Natural killer cell (primary cell): ENCODE measurements around the gene GARIN5A. TPM values are rescaled to one million over a fixed set of nuclear protein-coding genes. Genes with fewer than 3 reads are reported as not detected.

Experiments used
- ATAC-seq, 3 donors: fragments of 150-1000 bp in 2 of 3; fragments of 200-7000 bp in 1 of 3; cut with Tn5 transposase; 1 replicate in 1 of 3; 2 replicates in 2 of 3; pipeline ENCODE4 v1.10.0; 2021; ENCODE audit warnings: mild to moderate bottlenecking in 2 of 3, moderate library complexity in 2 of 3
- DNase-seq, 2 donors: peaks; one replicate each; pipeline versions ENCODE4 v3.0.0 to v3.0.0-alpha.2; 2013 to 2021; ENCODE audit warnings: mixed read lengths in 1 of 2
- H3K27ac ChIP-seq: one replicate; pipeline ENCODE4 v1.5.1; 2013; ENCODE audit warnings: mild to moderate bottlenecking, low read length
- H3K27me3 ChIP-seq: one replicate; pipeline ENCODE4 v1.6.1; 2013; ENCODE audit warnings: low read length; ENCODE audit not compliant: control insufficient read depth, insufficient read depth
- H3K36me3 ChIP-seq: one replicate; pipeline ENCODE4 v1.6.1; 2013; ENCODE audit warnings: low read length; ENCODE audit not compliant: control insufficient read depth, insufficient read depth
- H3K4me1 ChIP-seq: one replicate; pipeline ENCODE4 v1.6.1; 2013; ENCODE audit warnings: low read length; ENCODE audit not compliant: control insufficient read depth, insufficient read depth
- H3K4me3 ChIP-seq: one replicate; pipeline ENCODE4 v1.5.1; 2013; ENCODE audit warnings: low read length
- H3K9me3 ChIP-seq: one replicate; pipeline ENCODE4 v1.6.1; 2013; ENCODE audit warnings: low read length; ENCODE audit not compliant: control insufficient read depth, insufficient read depth
- H3K27ac Mint-ChIP-seq, 2 donors: one replicate each; pipeline ENCODE4 v1.8.0; 2022; ENCODE audit warnings: mild to moderate bottlenecking in 2 of 2, mixed read lengths in 2 of 2, moderate library complexity in 1 of 2
- H3K27me3 Mint-ChIP-seq, 2 donors: one replicate each; pipeline ENCODE4 v1.8.0; 2022; ENCODE audit warnings: low read depth in 2 of 2, mixed read lengths in 2 of 2
- H3K36me3 Mint-ChIP-seq: one replicate; pipeline ENCODE4 v1.8.0; 2022; ENCODE audit warnings: mixed read lengths
- H3K4me1 Mint-ChIP-seq, 2 donors: one replicate each; pipeline ENCODE4 v1.8.0; 2022; ENCODE audit warnings: mixed read lengths in 2 of 2
- H3K4me3 Mint-ChIP-seq: one replicate; pipeline ENCODE4 v1.8.0; 2022; ENCODE audit warnings: mild to moderate bottlenecking, moderate library complexity, mixed read lengths
- H3K9me3 Mint-ChIP-seq, 2 donors: one replicate each; pipeline ENCODE4 v1.8.0; 2022; ENCODE audit warnings: mixed read lengths in 2 of 2
- WGBS: methylation state at CpG from one replicate; pipeline ENCODE4 v1.1.7; 2013; ENCODE audit warnings: missing lambda C conversion rate; ENCODE audit not compliant: insufficient coverage; 5-methylcytosine and 5-hydroxymethylcytosine counted together
- intact Hi-C: fragments of 100-400 bp; cut with micrococcal nuclease; formaldehyde crosslinking; loops from one replicate; pipeline ENCODE4 v1.14.2; 2022
- total RNA-seq, 4 donors: library from RNA; stranded (reverse); fragments of 120-200 nt in 1 of 4; gene quantifications; one replicate each; pipeline versions ENCODE4 v1.2.3 to v1.2.4, GENCODE V29; 2013 to 2022
- TF ChIP-seq, protein P1 (sequence below): fragments of 200-600 bp; IDR thresholded peaks from one replicate; pipeline ENCODE4 v1.8.0; 2022; ENCODE audit warnings: antibody characterized with exemption

GARIN5A gene
- total RNA-seq, 3 donors from 2014 or later (not counting 1 experiment from before 2014, with no cell fraction given), result 0.59 TPM; not detected in 2

DNA sequence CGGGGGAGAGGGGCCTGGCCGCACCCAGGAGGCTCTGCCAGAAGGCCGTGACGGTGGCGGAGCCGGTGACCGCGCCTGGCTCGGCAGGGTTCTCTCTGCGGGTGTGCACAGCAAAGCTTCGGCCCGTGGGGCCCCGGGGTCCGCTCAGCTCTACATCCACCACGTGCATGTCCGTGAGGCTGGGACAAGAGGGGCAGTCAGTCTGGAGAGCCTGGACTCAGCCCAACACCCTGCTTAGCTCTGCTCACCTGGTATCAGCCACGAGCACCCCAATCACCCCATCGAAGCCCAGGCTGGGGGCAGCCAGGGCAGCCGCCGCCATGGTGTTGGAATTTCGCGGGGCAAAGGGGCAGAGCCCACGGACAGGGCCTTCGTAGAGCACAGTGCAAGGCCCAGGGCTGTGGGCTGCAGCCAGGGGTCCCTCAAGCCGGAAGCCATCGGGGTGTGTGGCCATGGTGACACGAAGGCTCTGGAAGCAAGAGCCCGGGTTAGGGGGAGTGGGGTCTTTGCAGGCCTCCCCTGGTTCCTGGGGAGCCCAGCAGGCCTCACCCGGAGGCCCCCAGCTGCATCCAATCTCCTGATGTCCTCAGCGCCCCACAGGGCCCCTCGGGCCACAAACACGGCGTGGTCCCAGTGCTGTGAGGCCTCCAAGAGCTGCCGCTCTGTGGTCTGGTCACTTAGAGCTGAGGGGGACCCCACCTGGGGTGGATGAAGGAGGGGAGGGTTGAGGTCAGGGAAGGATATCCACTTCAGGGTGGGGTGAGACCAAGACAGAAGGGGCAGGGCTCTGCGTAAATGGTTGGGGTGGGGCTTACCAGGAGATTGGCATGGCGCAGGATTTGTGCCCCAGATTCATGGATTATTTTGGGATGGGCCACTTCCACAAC lies 35.7 kb upstream of the GARIN5A start:
- H3K27me3 ChIP-seq, result no peaks in the 10 kb centered on the region

DNA sequence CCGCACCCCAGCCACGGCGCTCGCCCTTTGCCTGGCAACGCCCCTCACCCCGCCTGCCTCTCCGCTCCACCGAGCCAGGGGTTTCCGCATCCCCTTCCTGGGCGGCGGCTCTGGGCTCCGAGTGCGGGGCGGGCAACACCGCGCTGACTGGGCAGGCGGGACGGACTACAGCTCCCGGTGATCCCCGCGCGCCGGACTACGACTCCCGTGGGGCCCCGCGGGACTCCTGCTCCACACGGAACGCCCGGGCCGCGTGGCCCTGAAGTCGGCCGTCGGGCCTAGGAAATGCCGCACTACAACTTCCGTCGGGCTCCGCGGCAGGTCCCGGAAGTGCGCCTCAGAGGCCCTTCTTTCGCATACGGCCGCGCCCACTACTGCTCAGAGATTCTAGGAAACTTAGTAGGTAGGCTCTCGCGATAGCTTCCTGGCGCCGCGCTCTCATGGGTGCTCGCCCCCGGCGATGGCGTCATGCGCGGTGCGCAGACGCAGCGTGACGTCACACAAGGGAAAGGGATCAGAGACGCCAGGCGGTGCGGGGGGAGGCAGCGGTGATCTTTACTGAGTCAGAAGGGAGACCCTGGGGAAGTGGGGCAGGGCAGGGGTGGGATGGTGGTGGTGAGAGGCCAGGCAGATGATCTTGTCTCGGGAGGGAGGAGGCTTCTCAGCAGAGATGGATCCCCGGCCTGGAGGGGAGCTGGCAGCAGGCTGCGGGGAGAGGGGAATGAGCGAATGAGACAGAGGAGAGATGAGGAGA lies 34.6 kb upstream of the GARIN5A start, which contains the start of gene JOSD2:
Gene JOSD2 (minus strand): TSS at position 123 of the 754 bp plus-strand sequence. CDS start 760 bp downstream, outside the sequence.
- H3K27ac Mint-ChIP-seq, result peak within 1 kb of the TSS; percentile 87 to 100
- no peaks in the 10 kb centered on the region for H3K27me3 ChIP-seq
- peaks cover 0 to 3% of the 10 kb centered on the region in 2 donors for H3K27me3 Mint-ChIP-seq
- no peaks in the 10 kb centered on the region for H3K9me3 Mint-ChIP-seq
- ATAC-seq, result peak; percentile 88 to 95 (median 90)
- H3K4me3 ChIP-seq, result peak within 1 kb of the TSS; percentile 59
- 2% methylated on average over 69 of the region's 69 CpGs for WGBS
- H3K36me3 Mint-ChIP-seq, result no peaks in the 10 kb centered on the region
- TF ChIP-seq, protein P1, sequence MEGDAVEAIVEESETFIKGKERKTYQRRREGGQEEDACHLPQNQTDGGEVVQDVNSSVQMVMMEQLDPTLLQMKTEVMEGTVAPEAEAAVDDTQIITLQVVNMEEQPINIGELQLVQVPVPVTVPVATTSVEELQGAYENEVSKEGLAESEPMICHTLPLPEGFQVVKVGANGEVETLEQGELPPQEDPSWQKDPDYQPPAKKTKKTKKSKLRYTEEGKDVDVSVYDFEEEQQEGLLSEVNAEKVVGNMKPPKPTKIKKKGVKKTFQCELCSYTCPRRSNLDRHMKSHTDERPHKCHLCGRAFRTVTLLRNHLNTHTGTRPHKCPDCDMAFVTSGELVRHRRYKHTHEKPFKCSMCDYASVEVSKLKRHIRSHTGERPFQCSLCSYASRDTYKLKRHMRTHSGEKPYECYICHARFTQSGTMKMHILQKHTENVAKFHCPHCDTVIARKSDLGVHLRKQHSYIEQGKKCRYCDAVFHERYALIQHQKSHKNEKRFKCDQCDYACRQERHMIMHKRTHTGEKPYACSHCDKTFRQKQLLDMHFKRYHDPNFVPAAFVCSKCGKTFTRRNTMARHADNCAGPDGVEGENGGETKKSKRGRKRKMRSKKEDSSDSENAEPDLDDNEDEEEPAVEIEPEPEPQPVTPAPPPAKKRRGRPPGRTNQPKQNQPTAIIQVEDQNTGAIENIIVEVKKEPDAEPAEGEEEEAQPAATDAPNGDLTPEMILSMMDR, result no peak
- intact Hi-C loops, result loop anchor here (1.0 kb wide), 1 partner anchor 35 kb away; the partner anchor contains the start of genes EMC10 and GARIN5A
- peaks cover 19% of the 10 kb centered on the region for H3K4me1 ChIP-seq
- no peaks in the 10 kb centered on the region for H3K9me3 ChIP-seq
- H3K4me3 Mint-ChIP-seq, result peak within 1 kb of the TSS; percentile 91
- DNase-seq, result peak; percentile 93 to 99
- no peaks in the 10 kb centered on the region for H3K36me3 ChIP-seq
- H3K27ac ChIP-seq, result peak within 1 kb of the TSS; percentile 93
- peaks cover 19 to 34% of the 10 kb centered on the region in 2 donors for H3K4me1 Mint-ChIP-seq

More for the DNA sequence above, 35.7 kb upstream of the GARIN5A start:
- peak in 1 of 2 donors; percentile 22 for DNase-seq
- peaks cover 19 to 34% of the 10 kb centered on the region in 2 donors for H3K4me1 Mint-ChIP-seq
- no peaks in the 10 kb centered on the region for H3K36me3 Mint-ChIP-seq
- Histone ChIP-seq H3K36me3 (no peaks in the 10 kb centered on the region), H3K27ac (no peak overlapping the region), H3K4me3 (no peak overlapping the region), H3K4me1 (peaks cover 19% of the 10 kb centered on the region), H3K9me3 (no peaks in the 10 kb centered on the region)
- TF ChIP-seq, protein P1, result no peak
- no peaks in the 10 kb centered on the region for H3K9me3 Mint-ChIP-seq
- intact Hi-C loops, result no loop called here
- ATAC-seq, result no peak
- WGBS, result 95% methylated on average over 36 of the region's 36 CpGs
- H3K27ac Mint-ChIP-seq, result peak overlapping the region; percentile 87 to 100
- peaks cover 0 to 3% of the 10 kb centered on the region in 2 donors for H3K27me3 Mint-ChIP-seq
- H3K4me3 Mint-ChIP-seq, result no peak overlapping the region

DNA sequence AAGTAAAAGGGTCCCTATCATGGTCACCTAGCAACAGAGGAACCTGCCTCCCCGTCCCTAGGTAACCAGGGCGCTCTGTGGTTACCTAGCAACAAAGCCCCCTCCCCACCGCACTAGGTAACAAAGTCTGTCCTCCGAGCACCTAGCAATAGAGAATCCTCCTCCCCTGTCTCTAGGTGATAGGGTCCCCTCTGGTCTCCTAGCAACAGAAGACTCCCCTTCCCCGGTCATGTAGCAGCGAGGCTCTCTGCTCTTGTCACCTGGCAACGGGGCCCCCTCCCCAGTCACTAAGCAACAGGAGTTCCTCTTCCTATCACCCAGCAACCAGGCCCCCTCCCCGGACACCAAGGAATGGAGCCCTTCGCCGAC lies 34.0 kb upstream of the GARIN5A start:
- H3K9me3 ChIP-seq, result no peaks in the 10 kb centered on the region
- H3K27me3 ChIP-seq, result no peaks in the 10 kb centered on the region
- peaks cover 19% of the 10 kb centered on the region for H3K4me1 ChIP-seq
- intact Hi-C loops, result loop anchor here (1.0 kb wide), 1 partner anchor 34 kb away; the partner anchor contains the start of genes EMC10 and GARIN5A
- no peaks in the 10 kb centered on the region for H3K36me3 Mint-ChIP-seq
- H3K36me3 ChIP-seq, result no peaks in the 10 kb centered on the region
- peaks cover 19 to 34% of the 10 kb centered on the region in 2 donors for H3K4me1 Mint-ChIP-seq
- ATAC-seq, result no peak
- H3K27ac Mint-ChIP-seq, result peak overlapping the region; percentile 87 to 100
- WGBS, result 15% methylated on average over 10 of the region's 10 CpGs
- H3K4me3 ChIP-seq, result peak overlapping the region; percentile 59
- no peaks in the 10 kb centered on the region for H3K9me3 Mint-ChIP-seq
- TF ChIP-seq, protein P1, result no peak
- H3K27me3 Mint-ChIP-seq, result peaks cover 0 to 3% of the 10 kb centered on the region in 2 donors
- peak overlapping the region; percentile 91 for H3K4me3 Mint-ChIP-seq
- DNase-seq, result no peak
- peak overlapping the region; percentile 93 for H3K27ac ChIP-seq
